Endothelial cell (in vitro differentiated cells): ENCODE data around the gene LNX1. TPM values are rescaled to one million over a fixed set of nuclear protein-coding genes. Genes with fewer than 3 reads are reported as not detected.
A peak's percentile ranks its signal among the peaks of the same experiment; 100 is the strongest.

Experiments
- DNase-seq: peaks from one replicate; pipeline ENCODE4 v3.0.0; 2021; ENCODE audit warnings: low spot score
- H3K27ac Mint-ChIP-seq: one replicate; pipeline ENCODE4 v1.8.0; 2021; ENCODE audit warnings: mixed read lengths, inconsistent platforms; ENCODE audit not compliant: unreplicated experiment
- H3K27me3 Mint-ChIP-seq: one replicate; pipeline ENCODE4 v1.8.0; 2021; ENCODE audit warnings: mild to moderate bottlenecking, moderate library complexity, mixed read lengths, inconsistent platforms; ENCODE audit not compliant: unreplicated experiment
- H3K36me3 Mint-ChIP-seq: one replicate; pipeline ENCODE4 v1.8.0; 2021; ENCODE audit warnings: mild to moderate bottlenecking, low read depth, mixed read lengths, inconsistent platforms; ENCODE audit not compliant: unreplicated experiment
- H3K4me1 Mint-ChIP-seq: one replicate; pipeline ENCODE4 v1.8.0; 2021; ENCODE audit warnings: mild to moderate bottlenecking, mixed read lengths, inconsistent platforms; ENCODE audit not compliant: unreplicated experiment
- H3K4me3 Mint-ChIP-seq: one replicate; pipeline ENCODE4 v1.8.0; 2021; ENCODE audit warnings: mild to moderate bottlenecking, mixed read lengths, inconsistent platforms; ENCODE audit not compliant: unreplicated experiment
- H3K9me3 Mint-ChIP-seq: one replicate; pipeline ENCODE4 v1.8.0; 2021; ENCODE audit warnings: mixed read lengths, inconsistent platforms; ENCODE audit not compliant: unreplicated experiment
- total RNA-seq: library from RNA; stranded (reverse); fragmentation: NEBNext Ultra II Directional; extraction: Animal tissue kit (Norgen Biotek cat#: 25700); gene quantifications from one replicate; pipeline ENCODE4 v1.2.1, GENCODE V29; 2021; ENCODE audit not compliant: unreplicated experiment
- TF ChIP-seq, protein P1 (sequence below): fragments of 200-600 bp; sonication (generic); IDR thresholded peaks from one replicate; pipeline ENCODE4 v1.5.0; 2021; ENCODE audit warnings: antibody characterized with exemption; ENCODE audit not compliant: unreplicated experiment

Gene LNX1
- total RNA-seq, 1 donor from 2014 or later, result 25.7 TPM

DNA sequence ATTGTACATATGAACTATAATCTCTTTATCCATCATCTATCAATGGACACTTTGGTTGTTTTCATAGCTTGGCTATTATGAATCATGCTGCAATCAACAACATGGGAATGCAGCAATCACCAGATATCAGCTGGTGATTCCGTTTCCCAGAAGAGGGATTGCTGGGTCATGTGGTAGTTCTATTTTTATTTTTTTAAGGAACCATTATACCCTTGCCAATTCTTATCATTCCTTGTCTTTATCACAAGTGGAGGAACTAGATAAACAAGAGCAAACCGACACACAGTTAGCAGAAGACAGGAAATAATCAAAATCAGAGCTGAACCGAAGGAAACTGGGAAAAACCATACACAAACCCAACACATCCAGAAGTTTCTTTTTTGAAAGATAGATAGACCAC lies 14.5 kb upstream of the LNX1 start:
- TF ChIP-seq, protein P1, sequence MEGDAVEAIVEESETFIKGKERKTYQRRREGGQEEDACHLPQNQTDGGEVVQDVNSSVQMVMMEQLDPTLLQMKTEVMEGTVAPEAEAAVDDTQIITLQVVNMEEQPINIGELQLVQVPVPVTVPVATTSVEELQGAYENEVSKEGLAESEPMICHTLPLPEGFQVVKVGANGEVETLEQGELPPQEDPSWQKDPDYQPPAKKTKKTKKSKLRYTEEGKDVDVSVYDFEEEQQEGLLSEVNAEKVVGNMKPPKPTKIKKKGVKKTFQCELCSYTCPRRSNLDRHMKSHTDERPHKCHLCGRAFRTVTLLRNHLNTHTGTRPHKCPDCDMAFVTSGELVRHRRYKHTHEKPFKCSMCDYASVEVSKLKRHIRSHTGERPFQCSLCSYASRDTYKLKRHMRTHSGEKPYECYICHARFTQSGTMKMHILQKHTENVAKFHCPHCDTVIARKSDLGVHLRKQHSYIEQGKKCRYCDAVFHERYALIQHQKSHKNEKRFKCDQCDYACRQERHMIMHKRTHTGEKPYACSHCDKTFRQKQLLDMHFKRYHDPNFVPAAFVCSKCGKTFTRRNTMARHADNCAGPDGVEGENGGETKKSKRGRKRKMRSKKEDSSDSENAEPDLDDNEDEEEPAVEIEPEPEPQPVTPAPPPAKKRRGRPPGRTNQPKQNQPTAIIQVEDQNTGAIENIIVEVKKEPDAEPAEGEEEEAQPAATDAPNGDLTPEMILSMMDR, result no peak
- Mint-ChIP-seq H3K9me3 (no peaks in the 10 kb centered on the region), H3K4me1 (peaks cover 26% of the 10 kb centered on the region), H3K27me3 (no peaks in the 10 kb centered on the region), H3K4me3 (no peak overlapping the region), H3K27ac (peak overlapping the region; percentile 84), H3K36me3 (no peaks in the 10 kb centered on the region)
- DNase-seq, result no peak

DNA sequence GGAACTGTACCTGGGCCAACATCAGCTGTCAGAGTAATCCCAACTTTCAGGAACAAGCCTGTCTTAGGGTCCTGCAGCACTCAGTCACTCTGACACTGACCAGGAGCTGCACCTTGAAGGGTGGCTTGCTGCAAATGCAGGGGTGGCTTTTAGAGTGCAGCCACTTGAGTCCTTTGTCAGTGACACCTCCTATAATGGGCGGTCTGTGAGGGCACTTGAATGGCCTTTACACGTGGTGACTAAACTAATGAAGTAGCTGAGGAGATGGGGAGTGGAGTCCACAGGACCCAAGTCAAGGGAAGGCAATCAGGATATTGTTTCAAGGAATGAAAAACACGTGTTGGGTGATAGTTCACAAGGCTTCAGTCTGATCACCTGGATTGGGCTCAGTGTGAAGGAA lies 11.1 kb upstream of the LNX1 start:
- peaks cover 26% of the 10 kb centered on the region for H3K4me1 Mint-ChIP-seq
- no peaks in the 10 kb centered on the region for H3K27me3 Mint-ChIP-seq
- no peaks in the 10 kb centered on the region for H3K9me3 Mint-ChIP-seq
- no peaks in the 10 kb centered on the region for H3K36me3 Mint-ChIP-seq
- no peak overlapping the region for H3K27ac Mint-ChIP-seq
- no peak for DNase-seq
- TF ChIP-seq, protein P1, result no peak
- H3K4me3 Mint-ChIP-seq, result no peak overlapping the region

GRCh38 chr4:53601251-53601764 lies 10.0 kb upstream of the LNX1 start:
- no peak overlapping the region for H3K27ac Mint-ChIP-seq
- H3K27me3 Mint-ChIP-seq, result no peaks in the 10 kb centered on the region
- DNase-seq, result peak; percentile 24
- no peak overlapping the region for H3K4me3 Mint-ChIP-seq
- H3K9me3 Mint-ChIP-seq, result no peaks in the 10 kb centered on the region
- peaks cover 21% of the 10 kb centered on the region for H3K4me1 Mint-ChIP-seq
- H3K36me3 Mint-ChIP-seq, result no peaks in the 10 kb centered on the region
- TF ChIP-seq, protein P1, result no peak

GRCh38 chr4:53599632-53600031 lies 8.3 kb upstream of the LNX1 start:
- TF ChIP-seq, protein P1, result no peak
- no peaks in the 10 kb centered on the region for H3K9me3 Mint-ChIP-seq
- no peak overlapping the region for H3K27ac Mint-ChIP-seq
- peaks cover 17% of the 10 kb centered on the region for H3K4me1 Mint-ChIP-seq
- H3K36me3 Mint-ChIP-seq, result no peaks in the 10 kb centered on the region
- H3K4me3 Mint-ChIP-seq, result no peak overlapping the region
- H3K27me3 Mint-ChIP-seq, result no peaks in the 10 kb centered on the region
- no peak for DNase-seq

DNA sequence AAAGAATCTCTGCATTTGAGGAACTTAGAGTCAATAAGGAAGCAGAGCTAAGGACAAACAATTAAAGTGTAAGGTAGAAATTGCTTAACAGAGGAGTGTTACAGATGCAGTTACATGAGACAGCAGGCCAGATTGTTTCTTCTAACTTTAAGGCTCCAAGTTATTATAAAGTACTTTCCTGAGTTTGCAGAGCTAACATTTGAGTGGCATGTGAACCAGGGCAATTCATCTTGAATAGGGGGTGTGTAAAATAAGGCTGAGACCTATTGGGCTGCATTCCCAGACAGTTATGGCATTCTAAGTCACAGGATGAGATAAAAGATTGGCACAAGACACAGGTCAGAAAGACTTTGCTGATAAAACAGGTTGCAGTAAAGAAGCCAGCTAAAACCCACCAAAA lies 7.6 kb upstream of the LNX1 start:
- no peaks in the 10 kb centered on the region for H3K27me3 Mint-ChIP-seq
- no peak overlapping the region for H3K4me3 Mint-ChIP-seq
- H3K9me3 Mint-ChIP-seq, result no peaks in the 10 kb centered on the region
- H3K27ac Mint-ChIP-seq, result no peak overlapping the region
- no peaks in the 10 kb centered on the region for H3K36me3 Mint-ChIP-seq
- H3K4me1 Mint-ChIP-seq, result peaks cover 10% of the 10 kb centered on the region
- no peak for DNase-seq
- TF ChIP-seq, protein P1, result no peak
